Measurements from ENCODE around the gene NCBP3. TPM values are rescaled to one million over a fixed set of nuclear protein-coding genes. Genes with fewer than 3 reads are reported as not detected.

Gene NCBP3
- total and polyA plus RNA-seq, 9 of the 15 experiments (the other 6 are each of a cell fraction or from before 2014, with no cell fraction given) = 3.1 to 25.5 (median 20.5) TPM

DNA sequence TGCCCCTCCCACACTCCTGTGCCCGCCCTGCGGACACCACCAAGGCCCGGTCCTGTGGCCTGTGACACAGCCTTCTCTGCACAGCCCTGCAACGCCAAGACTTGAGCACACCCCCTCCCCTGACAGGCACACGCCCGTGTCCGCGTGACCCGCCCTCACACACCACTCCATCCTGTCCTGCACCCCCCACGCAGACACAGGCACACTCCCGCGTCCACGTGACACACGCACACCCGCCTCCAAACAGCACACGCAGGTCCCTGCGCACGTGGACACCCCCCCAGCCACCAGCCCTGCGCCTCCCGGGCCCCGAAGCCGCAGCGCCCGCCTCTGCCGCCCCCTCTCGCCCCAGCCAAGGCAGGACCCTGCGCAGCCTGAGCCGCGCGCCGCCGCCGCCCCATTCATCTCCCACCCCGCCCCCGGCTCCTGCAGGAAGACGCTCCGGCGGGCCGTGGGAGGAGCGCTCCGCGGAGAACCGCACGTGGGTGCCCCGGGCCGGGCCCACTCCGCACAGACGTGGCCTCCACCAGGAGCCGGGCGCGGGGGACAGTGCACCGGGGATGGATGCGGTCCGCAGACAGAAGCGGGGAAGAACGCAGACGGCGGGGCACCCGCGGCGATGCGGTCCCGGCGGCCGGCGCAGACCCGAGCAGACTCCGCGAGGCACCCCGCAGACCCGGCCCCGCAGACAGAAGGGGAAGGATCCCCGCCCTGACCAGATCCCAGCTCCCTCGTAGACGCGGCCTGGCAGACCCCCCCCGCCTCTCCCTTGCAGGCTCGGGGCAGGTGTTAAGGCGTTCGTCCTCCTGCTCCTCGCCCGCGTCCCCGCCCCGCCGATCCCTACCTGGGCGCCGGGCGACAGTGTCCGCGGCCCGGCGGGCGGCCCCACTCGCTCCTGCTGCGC is 46.3 kb upstream of the NCBP3 start (continued):
- TF ChIP-seq, protein P1, sequence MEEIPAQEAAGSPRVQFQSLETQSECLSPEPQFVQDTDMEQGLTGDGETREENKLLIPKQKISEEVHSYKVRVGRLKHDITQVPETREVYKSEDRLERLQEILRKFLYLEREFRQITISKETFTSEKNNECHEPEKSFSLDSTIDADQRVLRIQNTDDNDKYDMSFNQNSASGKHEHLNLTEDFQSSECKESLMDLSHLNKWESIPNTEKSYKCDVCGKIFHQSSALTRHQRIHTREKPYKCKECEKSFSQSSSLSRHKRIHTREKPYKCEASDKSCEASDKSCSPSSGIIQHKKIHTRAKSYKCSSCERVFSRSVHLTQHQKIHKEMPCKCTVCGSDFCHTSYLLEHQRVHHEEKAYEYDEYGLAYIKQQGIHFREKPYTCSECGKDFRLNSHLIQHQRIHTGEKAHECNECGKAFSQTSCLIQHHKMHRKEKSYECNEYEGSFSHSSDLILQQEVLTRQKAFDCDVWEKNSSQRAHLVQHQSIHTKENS (CRISPR knock-in tag; IDR thresholded peaks at IDR 0.05) = no peak
- TF ChIP-seq RB1 (IDR thresholded peaks at IDR 0.05; ENCODE audit: low read depth) (no peak), CCAR2 (IDR thresholded peaks at IDR 0.05; ENCODE audit: low read depth, low read length) (no peak), CBX1 (IDR thresholded peaks at IDR 0.05; ENCODE audit: low read depth) (no peak), TRIM24 (IDR thresholded peaks at IDR 0.05) (no peak), PTTG1 (tag; IDR thresholded peaks at IDR 0.05; ENCODE audit: low read depth) (no peak), ETV1 (tag; conservative IDR thresholded peaks at IDR 0.05; ENCODE audit: low read depth) (no peak), SMAD1 (IDR thresholded peaks at IDR 0.05; ENCODE audit: low read depth, low read length, partially characterized antibody) (no peak), ZNF707 (CRISPR knock-in tag; conservative IDR thresholded peaks at IDR 0.05) (no peak), SIRT6 (IDR thresholded peaks at IDR 0.05; ENCODE audit: low read depth, low read length) (no peak), POU5F1 (IDR thresholded peaks at IDR 0.05; ENCODE audit: borderline replicate concordance, low read depth, low read length, partially characterized antibody) (no peak), SNRNP70 (optimal IDR thresholded peaks at IDR 0.05; ENCODE audit: low read depth, low read length) (no peak), NUFIP1 (IDR thresholded peaks at IDR 0.05; ENCODE audit: partially characterized antibody) (no peak), GTF2F1 (IDR thresholded peaks at IDR 0.05; ENCODE audit: low read depth, low read length) (no peak), ATF1 (CRISPR knock-in tag; IDR thresholded peaks at IDR 0.05) (no peak), ATF1 (tag; IDR thresholded peaks at IDR 0.05) (peak; percentile 42; the same call in 1 of the 2 replicates), SIN3A (IDR thresholded peaks at IDR 0.05; ENCODE audit: borderline replicate concordance in 2 of 2, control insufficient read depth in 1 of 2, low read depth in 2 of 2, low read length in 2 of 2) (peak; percentile 33 to 35; a peak in 1 of 4 replicates)
- TF ChIP-seq, protein P2, sequence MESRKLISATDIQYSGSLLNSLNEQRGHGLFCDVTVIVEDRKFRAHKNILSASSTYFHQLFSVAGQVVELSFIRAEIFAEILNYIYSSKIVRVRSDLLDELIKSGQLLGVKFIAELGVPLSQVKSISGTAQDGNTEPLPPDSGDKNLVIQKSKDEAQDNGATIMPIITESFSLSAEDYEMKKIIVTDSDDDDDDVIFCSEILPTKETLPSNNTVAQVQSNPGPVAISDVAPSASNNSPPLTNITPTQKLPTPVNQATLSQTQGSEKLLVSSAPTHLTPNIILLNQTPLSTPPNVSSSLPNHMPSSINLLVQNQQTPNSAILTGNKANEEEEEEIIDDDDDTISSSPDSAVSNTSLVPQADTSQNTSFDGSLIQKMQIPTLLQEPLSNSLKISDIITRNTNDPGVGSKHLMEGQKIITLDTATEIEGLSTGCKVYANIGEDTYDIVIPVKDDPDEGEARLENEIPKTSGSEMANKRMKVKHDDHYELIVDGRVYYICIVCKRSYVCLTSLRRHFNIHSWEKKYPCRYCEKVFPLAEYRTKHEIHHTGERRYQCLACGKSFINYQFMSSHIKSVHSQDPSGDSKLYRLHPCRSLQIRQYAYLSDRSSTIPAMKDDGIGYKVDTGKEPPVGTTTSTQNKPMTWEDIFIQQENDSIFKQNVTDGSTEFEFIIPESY (CRISPR knock-in tag; IDR thresholded peaks at IDR 0.05) = no peak
- TF ChIP-seq, protein P3, sequence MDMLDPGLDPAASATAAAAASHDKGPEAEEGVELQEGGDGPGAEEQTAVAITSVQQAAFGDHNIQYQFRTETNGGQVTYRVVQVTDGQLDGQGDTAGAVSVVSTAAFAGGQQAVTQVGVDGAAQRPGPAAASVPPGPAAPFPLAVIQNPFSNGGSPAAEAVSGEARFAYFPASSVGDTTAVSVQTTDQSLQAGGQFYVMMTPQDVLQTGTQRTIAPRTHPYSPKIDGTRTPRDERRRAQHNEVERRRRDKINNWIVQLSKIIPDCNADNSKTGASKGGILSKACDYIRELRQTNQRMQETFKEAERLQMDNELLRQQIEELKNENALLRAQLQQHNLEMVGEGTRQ (CRISPR knock-in tag; IDR thresholded peaks at IDR 0.05) = peak; percentile 74
- TF ChIP-seq, protein P4, sequence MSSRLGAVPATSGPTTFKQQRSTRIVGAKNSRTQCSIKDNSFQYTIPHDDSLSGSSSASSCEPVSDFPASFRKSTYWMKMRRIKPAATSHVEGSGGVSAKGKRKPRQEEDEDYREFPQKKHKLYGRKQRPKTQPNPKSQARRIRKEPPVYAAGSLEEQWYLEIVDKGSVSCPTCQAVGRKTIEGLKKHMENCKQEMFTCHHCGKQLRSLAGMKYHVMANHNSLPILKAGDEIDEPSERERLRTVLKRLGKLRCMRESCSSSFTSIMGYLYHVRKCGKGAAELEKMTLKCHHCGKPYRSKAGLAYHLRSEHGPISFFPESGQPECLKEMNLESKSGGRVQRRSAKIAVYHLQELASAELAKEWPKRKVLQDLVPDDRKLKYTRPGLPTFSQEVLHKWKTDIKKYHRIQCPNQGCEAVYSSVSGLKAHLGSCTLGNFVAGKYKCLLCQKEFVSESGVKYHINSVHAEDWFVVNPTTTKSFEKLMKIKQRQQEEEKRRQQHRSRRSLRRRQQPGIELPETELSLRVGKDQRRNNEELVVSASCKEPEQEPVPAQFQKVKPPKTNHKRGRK (tag; IDR thresholded peaks at IDR 0.05) = no peak
- TF ChIP-seq, protein P5, sequence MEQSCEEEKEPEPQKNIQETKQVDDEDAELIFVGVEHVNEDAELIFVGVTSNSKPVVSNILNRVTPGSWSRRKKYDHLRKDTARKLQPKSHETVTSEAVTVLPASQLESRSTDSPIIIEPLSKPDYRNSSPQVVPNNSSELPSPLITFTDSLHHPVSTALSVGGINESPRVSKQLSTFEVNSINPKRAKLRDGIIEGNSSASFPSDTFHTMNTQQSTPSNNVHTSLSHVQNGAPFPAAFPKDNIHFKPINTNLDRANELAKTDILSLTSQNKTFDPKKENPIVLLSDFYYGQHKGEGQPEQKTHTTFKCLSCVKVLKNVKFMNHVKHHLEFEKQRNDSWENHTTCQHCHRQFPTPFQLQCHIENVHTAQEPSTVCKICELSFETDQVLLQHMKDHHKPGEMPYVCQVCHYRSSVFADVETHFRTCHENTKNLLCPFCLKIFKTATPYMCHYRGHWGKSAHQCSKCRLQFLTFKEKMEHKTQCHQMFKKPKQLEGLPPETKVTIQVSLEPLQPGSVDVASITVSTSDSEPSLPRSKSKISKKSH (CRISPR knock-in tag; IDR thresholded peaks at IDR 0.05) = no peak
